Middle frontal gyrus (tissue), 1 donor: ENCODE results near the gene FAM228B.
"Not testable (repeated sequence)": the region's sequence is repeated elsewhere in the genome, so short reads cannot be mapped to it uniquely, and the experiment has no call there.

Experiments
- DNase-seq: peaks from one replicate; pipeline ENCODE4 v3.0.0-alpha.2; 2015; ENCODE audit warnings: low spot score; ENCODE audit errors: extremely low spot score

Gene FAM228B

DNA sequence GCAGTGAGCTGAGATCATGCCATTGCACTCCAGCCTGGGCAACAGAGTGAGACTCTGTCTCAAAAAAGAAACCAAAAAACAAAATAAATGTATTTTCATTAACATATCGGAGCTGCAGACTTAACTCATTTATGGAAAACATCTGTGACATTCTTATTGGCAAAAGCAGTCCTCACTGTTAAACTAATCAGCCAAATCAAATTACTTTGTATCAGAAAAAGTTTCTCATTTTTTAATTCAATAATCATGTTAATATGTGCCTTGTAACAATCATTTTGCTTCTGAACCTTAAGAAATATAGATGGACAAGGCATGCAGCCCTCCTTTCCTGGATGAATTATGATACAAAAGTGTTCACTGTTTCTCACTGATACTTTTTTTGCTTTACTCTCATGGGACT, 20.6 kb upstream of the FAM228B start:
- no peak for DNase-seq

DNA sequence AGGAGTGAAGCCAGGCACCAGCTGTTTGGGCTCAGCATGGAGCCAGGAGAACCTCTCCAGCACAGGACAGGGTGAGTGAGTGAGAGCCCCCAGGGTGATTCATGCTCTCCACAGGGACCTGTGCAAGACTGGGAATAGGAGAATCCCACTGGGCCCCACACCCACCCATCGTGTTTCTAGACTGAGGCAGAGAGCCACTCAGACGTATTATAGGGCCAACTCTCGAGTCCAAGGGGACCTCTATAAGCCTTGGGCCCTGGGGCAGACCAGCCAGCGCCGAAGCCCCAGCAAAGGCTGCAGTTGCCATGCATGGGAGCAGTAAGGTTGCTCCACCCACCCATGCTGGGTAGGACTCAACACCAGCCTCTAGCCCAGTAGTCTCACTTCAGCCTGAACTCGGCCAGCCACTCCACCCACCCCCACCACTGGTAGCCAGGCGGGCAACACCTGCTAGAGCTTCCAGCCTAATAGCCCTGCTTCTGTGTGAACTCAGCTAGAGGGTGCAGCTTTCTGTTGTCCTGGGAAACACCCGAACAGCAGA, 19.1 kb upstream of the FAM228B start:
- no peak for DNase-seq

DNA sequence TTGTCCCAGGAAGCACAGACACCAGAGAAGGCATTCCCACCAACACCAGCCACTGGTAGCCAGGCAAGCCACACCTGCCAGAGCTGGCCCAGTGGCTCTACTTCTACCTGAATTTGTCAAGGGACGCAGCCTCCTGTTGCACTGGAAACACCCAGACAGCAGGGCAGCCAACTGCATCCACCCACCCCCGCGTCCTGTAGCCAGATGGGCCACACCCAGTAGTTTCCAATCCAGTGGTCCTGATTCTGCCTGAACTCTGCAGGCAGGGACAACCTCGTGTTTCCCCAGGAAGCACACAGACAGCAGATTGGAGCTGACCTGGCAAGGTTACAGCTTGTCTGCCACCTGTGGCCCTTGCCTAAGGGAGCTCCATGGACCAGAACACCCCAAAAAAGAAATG, 18.4 kb upstream of the FAM228B start:
- no peak for DNase-seq

DNA sequence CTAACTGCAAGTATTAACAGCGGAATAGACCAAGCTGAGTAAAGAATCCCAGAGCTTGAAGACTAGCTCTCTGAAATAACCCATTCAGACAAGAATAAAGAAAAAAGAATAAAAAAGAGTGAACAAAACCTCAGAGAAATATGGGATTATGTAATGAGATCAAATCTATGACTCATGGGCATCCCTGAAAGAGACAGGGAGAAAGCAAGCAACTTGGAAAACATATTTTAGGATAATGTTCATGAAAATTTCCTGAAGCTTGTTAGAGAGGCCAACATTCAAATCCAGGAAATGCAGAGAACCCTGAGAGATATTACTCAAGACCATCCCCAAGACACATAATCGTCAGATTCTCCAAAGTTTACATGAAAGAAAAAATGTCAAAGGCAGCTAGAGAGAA, 17.5 kb upstream of the FAM228B start:
- DNase-seq = no peak

DNA sequence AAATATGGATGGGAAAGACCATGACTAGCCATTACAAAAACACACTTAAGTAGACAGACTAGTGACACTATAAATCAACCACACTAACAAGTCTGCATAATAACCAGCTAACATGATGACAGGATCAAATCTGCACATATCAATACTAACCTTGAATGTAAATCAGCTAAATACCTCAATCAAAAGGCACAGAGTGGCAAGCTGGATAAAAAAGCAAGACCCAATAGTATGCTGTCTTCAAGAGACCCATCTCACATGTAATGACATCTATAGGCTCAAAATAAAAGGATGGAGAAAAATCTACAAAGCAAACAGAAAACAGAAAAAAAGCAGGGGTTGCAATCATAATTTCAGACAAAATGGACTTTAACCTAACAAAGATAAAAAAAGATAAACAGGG, 16.5 kb upstream of the FAM228B start:
- no peak for DNase-seq

DNA sequence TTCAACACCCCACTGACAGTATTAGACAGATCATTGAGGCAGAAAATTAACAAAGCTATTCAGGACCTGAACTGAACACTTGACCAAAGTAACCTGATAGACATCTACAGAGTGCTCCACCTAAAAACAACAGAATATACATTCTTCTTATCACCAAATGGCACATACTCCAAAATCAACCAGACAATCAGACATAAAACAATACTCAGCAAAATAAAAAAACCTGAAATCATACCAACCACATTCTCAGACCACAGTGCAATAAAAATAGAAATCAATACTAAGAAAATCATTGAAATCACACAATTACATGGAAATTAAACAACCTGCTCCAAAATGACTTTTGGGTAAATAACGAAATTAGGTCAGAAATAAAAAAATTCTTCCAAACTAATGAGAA, 15.9 kb upstream of the FAM228B start:
- DNase-seq = no peak

DNA sequence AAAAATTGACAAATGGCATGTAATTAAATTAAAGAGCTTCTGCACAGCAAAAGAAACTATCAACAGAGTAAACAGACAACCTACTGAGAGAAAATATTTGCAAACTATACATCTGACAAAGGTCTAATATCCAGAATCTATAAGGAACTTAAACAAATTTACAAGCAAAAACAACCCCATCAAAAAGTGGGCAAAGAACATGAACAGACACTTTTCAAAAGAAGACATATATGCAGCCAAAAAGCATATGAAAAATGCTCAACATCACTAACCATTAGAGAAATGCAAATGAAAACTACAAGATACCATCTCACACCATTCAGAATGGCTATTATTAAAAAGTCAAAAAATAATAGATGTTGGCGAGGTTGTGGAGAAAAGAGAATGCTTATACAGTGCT, 13.8 kb upstream of the FAM228B start:
- not testable (repeated sequence) for DNase-seq

DNA sequence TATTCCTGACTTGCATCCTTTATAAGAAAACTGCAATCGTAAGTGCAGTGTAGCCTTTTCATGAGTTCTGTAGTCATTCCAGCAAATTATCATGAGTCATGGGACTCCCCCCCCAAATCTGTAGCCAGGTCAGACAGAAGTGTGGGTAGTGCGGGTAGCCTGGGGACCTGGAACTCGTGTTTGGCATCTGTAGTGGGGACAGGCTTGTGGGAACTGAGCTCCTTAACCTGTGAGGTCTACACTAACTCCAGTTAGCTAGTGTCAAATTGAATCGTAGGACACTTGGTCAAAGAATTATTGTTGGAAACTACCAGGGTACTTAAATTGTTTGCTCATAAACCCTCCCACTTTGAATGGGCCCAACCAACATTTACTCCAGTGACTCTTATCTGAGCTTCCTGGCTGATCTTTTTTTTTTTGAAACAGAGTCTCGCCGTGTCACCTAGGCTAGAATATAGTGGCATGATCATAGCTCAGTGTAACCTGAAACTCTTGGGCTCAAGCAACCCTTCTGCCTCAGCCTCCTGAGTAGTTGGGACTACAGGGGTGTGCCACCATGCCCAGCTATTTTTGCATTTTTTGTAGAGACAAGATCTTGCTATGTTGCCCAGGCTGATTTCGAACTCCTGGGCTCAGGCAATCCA, 12.5 kb upstream of the FAM228B start:
- DNase-seq = no peak

DNA sequence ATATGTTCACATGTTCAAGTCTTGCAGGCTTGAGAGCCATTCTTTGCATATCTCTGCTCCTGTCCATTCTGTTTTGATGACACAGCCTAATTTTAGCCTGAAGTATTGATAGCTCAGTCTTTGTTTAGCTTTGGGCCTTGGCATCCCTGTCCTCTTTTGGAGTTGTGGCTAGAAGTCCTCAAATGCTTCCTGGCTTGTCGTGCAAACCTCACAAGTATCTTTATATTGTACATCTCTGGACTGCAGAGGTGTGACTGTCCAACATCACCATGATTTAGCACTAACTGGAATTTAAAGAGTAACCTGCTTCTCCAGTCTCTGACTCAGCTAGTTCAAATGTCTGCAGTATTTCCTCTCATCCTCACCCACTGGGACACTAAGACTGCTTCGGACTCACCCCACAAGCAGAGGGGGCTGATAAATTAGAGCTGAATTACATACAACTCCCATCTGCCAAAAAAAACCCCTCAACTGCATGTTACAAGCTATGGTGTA, 11.8 kb upstream of the FAM228B start:
- no peak for DNase-seq

DNA sequence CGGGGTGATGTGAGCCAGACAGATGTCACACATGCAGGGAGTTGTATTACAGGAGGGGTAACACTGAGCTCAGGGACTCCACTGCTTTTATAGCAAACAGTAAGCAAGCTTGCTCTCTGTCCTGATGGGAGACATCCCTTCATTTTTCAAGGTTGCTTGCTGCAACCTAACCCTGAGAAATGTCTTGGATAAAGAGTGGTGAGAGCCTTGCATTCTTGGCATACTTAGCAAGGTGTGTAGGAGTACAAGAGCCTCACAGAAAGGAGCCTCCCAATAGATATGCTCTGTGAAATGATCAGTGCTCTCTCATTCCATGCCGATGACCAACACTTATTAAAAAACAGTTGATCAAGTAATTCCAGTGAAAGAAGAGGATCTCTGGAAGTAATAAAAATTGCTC, 8.2 kb upstream of the FAM228B start:
- no peak for DNase-seq

DNA sequence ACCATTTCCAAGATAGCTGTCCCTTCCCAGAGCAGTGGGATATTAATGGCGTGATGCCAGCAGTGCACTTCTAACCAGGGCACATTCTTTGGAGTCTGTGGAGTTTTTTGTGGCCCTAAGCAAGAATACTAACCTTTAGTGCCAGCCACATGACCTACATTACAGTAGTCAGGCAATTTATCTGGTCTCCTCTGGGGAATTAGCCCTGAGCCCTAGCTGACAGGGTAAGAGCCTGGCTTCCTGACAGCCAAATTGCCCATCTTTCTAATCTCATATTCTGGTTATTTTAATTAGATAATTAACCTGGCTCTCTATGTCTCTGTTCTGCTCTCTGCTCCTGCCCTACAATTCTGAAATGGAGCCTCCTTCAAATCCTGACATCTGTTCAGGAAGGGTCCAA, 5.4 kb upstream of the FAM228B start:
- no peak for DNase-seq

DNA sequence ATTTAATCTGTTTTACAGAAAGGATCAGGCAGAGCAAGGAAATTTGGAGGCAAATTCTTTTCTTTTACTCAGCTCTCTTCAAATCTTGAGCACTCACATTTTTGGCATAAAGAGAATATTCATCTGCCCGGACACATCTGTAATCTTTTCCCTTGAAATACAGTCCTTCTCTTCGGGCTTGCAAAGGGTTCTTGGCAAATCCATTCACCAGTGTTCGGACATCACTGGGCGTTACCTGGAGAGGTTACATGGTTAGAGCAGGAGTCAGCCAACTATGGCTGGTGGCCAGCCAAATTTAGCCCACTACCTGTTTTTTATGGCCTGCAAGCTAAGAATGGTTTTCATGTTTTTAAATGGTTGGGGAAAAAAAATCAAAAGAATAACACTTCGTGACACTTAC, 2.2 kb upstream of the FAM228B start:
- no peak for DNase-seq

DNA sequence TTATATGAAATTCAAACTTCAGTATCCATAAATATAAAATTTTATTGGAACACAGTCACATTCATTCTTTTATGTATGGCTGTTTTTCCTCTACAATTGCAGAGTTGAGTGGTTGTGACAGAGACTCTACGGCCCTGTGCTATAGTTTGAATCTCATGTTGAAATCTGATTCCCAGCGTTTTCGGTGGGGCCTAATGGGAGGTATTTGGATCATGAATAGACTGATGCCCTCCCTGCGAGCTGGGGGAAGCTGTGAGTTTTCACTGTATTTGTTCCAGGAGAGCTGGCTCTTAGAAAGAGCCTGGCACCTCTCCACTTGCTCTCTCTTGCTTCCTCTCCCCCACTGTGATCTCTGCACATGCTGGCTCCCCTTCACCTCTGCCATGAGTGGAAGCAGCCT, 1.8 kb upstream of the FAM228B start:
- DNase-seq = no peak

DNA sequence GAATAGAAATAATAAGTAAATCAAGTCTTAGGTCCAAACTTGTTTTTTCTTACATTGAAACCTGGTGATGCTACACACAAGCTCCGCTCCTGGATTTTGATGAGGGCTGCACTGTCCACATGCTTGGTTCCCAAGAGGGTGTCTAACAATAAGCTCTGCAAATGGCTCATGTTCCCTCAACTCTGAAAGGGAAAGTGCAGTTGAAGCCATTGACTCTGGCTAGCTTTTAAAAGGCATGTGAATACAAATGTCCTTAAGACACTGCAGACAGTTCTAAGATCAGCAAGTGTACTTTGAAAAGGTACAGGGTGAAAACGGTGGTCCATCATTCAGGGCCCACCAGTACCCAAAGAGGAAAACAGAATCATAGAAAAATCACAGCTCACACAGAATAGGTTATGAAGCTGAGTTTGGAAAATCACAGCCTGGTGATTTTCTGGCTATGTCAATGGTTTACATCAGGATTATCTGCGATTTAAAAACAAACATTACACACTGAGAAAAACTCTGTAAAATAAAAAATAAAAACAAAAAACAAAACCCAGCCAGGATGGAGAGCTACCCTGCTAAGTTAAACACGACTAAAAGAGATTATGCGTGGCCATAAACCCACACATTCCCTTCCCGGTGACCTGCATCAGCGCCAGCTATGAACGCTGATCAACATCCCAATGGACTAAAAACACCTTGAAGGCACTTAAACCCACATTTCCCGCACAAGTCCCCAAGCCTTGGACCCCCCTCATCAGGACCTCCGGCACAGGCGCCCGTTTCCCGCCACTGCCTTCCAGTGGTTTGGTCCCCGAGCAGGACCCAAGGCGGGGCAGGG, 689 bp upstream of the FAM228B start:
- DNase-seq = no peak

DNA sequence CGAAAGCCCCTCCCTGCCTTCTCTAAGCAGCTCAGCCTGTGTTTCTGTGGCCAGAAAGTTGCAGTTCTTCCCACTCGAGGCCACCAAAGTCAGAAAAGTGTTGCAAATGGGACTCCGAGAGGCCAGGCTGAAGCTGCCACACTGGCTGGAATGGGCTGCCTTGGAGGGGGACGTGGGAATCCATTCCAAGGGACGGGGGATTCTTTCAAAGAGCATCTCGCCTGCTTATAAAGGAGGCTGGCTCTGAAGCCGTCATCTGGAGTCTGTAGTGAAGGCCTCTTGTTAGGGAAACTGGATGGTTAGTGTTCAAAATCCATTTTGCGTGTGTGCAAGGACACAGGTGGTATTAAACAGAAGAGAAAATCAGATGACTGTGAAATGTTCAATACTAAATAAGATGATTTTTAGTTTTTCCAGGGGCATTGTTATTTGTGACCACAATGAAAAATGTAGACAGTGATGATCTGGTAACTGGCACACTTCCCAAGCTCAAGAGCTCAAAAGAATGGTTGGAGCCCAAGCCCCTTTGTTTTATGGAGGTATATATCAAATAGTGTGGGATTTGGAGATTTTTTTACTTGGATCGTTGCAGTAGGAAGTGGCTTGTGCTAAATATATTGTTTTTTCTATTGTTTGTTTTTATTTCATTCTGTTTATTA, 782 bp downstream of the FAM228B start:
- no peak for DNase-seq

DNA sequence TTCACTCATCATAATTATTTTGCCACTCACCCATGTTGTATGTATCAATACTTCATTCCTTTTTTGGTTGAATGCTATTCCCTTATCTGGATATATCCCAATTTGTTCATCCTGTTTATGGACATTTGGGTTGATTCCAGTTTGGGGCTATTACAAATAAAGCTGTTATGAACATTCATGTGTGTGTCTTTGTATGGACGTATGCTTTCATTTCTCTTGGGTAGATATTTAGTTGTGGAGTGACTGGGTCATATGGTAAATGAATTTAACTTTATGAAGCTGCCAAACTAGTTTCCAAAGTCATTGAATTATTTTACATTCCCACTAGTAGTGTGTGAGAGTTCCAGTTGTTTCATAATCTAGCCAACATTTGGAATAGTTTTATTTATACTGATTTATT, 2.7 kb downstream of the FAM228B start:
- DNase-seq = no peak

DNA sequence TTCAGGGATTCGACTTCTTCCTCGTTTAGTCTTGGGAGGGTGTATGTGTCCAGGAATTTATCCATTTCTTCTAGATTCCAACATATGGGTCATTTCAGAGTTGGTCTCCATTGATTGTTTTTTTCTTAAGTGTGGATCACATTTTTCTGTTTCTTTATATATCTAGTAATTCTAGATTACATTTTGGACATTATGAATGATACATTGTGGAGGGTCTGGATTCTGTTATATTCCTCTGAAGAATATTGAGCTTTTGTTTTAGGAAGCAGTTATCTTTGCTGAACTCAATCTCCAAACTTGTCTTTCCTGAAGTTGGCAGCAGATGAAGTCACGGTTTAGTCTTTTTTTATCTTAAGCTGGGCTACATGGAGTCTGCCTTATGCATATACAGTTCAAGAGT, 9.3 kb downstream of the FAM228B start:
- no peak for DNase-seq

DNA sequence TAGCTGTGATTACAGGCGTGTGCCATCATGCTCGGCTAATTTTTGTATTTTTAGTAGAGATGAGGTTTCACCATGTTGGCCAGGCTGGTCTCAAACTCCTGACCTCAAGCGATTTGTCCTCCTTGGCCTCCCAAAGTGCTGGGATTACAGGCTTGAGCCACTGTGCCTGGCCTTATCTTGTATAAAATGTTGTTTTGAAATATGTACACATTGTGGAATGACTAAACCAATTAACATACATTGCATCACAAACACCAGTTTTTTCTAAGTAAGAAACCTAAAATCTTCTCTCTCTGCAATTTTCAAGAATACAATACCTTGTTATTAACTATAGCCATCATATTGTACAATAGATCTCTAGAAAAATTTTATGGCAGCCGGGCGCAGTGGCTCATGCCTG, 17.0 kb downstream of the FAM228B start:
- not testable (repeated sequence) for DNase-seq

DNA sequence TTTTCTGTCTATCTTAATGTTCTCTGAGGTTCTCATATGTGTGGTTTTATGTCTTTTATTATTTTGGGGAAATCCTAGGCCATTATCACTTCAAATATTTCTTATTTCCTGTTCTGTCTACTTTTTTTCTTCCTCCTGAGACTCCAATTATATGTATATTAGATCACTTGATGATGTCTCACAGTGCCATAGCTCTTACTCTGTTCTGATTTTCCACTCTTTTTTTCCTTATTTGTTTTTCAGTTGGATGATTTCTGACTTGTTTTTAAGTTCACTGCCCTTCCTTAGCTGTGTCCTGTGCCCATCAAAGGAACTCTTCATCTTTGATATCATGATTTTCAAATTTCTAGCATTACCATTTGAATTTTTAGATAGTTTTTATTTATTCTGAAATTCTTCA, 24.1 kb downstream of the FAM228B start:
- no peak for DNase-seq

DNA sequence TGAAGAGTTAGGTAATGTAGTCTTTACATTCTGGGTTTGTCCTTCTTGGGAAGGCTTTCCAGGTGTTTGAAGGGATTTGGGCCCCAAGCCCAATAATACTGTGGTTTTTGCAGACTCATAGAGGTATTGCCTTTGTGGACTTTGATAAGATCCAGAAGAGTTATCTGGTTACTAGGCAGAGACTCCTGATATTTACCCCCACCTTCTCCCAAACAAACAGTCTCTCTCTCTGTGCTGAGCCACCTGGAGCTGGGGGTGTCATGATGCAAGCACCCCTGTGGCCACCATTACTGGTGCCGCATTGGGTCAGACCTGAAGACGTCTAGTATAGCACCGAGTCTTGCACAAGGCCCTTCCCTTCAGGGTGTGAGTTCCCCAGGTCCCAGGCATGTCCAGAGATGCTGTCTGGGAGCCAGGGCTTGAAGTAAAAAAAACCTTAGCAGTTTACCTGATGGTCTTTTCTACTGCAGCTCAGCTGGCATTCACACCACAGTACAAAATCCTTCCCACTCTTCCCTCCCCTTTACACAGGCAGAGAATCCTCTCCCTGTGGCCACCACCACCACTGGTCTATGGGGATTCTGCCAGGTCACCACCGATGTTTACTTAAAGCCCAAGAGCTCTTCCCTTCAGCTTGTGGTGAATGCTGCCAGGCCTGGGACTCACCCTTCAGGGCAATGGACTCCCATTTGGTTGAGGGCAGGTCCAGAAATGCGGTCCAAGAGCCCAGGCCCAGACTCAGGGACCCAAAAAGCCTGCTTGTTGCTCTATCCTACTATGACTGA, 29.3 kb downstream of the FAM228B start:
- DNase-seq = no peak

DNA sequence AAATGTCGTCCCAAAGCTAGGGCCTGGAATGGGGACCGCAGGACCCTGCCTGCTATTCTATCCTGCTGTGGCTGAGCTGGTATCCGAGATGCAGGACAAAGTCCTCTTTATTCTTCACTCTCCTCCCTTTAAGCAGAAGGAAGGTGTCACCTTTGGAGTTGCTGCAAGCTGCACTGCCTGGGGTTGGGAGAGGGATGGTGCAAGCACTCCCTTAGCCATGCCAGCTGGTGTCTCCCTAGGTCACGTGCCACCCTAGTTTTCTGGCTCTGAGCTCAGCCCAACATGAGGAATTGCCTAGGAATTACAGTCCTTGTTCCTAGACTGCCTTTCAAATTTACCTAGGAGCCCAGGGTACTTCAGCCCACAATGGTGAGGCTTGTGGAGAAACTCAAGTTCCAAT, 30.2 kb downstream of the FAM228B start:
- no peak for DNase-seq
